Measurements from ENCODE around the gene SLC9A6.

SLC9A6 gene

GRCh38 chrX:135984256-135984655 is 979 bp upstream of the SLC9A6 start:
- TF ChIP-seq BACH2 (CRISPR knock-in tag; IDR thresholded peaks at IDR 0.05; ENCODE audit: borderline replicate concordance) (no peak), ISL1 (CRISPR knock-in tag; IDR thresholded peaks at IDR 0.05) (no peak), PPARA (CRISPR knock-in tag; IDR thresholded peaks at IDR 0.05; ENCODE audit: borderline replicate concordance) (no peak), ZNF8 (CRISPR knock-in tag; IDR thresholded peaks at IDR 0.05) (no peak), GLIS3 (CRISPR knock-in tag; IDR thresholded peaks at IDR 0.05) (no peak), ZNF70 (CRISPR knock-in tag; IDR thresholded peaks at IDR 0.05) (no peak)
- ATAC-seq: no peak

GRCh38 chrX:135984791-135985156 is 461 bp upstream of the SLC9A6 start:
- ATAC-seq: peak; percentile 15

DNA sequence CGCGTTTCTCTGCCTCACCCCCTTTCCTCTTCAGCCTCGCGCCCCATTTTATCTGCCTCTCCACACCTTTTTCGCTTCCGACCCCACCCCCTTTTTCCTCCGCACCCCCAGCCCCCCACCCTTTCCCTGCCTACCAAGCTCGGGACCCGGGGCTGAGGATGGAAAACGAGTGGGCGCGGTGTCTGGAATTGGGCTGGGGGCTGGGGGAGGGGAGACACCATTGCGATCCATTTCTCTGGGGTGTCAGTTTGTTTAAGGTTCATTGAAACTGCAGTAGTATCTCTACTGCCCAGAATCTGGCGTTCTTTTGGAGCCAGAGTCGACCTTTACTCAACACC is 707 bp downstream of the SLC9A6 start:
- ATAC-seq: peak; percentile 16; the same call in 1 of the 3 replicates
- TF ChIP-seq BACH2 (CRISPR knock-in tag; IDR thresholded peaks at IDR 0.05; ENCODE audit: borderline replicate concordance) (no peak), ZFP3 (CRISPR knock-in tag; IDR thresholded peaks at IDR 0.05) (no peak), PPARA (CRISPR knock-in tag; IDR thresholded peaks at IDR 0.05; ENCODE audit: borderline replicate concordance) (no peak), OSR1 (CRISPR knock-in tag; IDR thresholded peaks at IDR 0.05) (no peak), TCF4 (CRISPR knock-in tag; IDR thresholded peaks at IDR 0.05; ENCODE audit: borderline replicate concordance) (no peak), CREB5 (CRISPR knock-in tag; IDR thresholded peaks at IDR 0.05; ENCODE audit: low read depth) (no peak), ZNF565 (CRISPR knock-in tag; conservative IDR thresholded peaks at IDR 0.05; ENCODE audit: low read depth) (no peak), TOX (CRISPR knock-in tag; IDR thresholded peaks at IDR 0.05; ENCODE audit: borderline replicate concordance) (no peak), POU6F1 (CRISPR knock-in tag; IDR thresholded peaks at IDR 0.05; ENCODE audit: borderline replicate concordance, low read depth) (no peak), SNAI2 (CRISPR knock-in tag; IDR thresholded peaks at IDR 0.05) (no peak)

More at GRCh38 chrX:135984791-135985156, 461 bp upstream of the SLC9A6 start:
- TF ChIP-seq ISL1 (CRISPR knock-in tag; IDR thresholded peaks at IDR 0.05) (no peak), ARNTL (CRISPR knock-in tag; IDR thresholded peaks at IDR 0.05; ENCODE audit: borderline replicate concordance, low read depth) (no peak), POU6F1 (CRISPR knock-in tag; IDR thresholded peaks at IDR 0.05; ENCODE audit: borderline replicate concordance, low read depth) (no peak), TCF4 (CRISPR knock-in tag; IDR thresholded peaks at IDR 0.05; ENCODE audit: borderline replicate concordance) (no peak), ESRRG (CRISPR knock-in tag; IDR thresholded peaks at IDR 0.05) (no peak), CSRNP3 (CRISPR knock-in tag; IDR thresholded peaks at IDR 0.05) (no peak), GLIS3 (CRISPR knock-in tag; IDR thresholded peaks at IDR 0.05) (no peak), TSHZ2 (CRISPR knock-in tag; IDR thresholded peaks at IDR 0.05) (no peak), RARB (CRISPR knock-in tag; IDR thresholded peaks at IDR 0.05) (no peak)
- TF ChIP-seq, protein P1, sequence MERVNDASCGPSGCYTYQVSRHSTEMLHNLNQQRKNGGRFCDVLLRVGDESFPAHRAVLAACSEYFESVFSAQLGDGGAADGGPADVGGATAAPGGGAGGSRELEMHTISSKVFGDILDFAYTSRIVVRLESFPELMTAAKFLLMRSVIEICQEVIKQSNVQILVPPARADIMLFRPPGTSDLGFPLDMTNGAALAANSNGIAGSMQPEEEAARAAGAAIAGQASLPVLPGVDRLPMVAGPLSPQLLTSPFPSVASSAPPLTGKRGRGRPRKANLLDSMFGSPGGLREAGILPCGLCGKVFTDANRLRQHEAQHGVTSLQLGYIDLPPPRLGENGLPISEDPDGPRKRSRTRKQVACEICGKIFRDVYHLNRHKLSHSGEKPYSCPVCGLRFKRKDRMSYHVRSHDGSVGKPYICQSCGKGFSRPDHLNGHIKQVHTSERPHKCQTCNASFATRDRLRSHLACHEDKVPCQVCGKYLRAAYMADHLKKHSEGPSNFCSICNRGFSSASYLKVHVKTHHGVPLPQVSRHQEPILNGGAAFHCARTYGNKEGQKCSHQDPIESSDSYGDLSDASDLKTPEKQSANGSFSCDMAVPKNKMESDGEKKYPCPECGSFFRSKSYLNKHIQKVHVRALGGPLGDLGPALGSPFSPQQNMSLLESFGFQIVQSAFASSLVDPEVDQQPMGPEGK (CRISPR knock-in tag; IDR thresholded peaks at IDR 0.05; ENCODE audit: borderline replicate concordance): no peak

All from SK-N-SH treated with all-trans-retinoic acid at 6 μM for 48 hours (cell line).